HG02623 (cell line): ENCODE results near the gene EDEM2.
"Not testable (repeated sequence)": the region's sequence is repeated elsewhere in the genome, so short reads cannot be mapped to it uniquely, and the experiment has no call there.

Experiments
- ATAC-seq: cut with Tn5 transposase; IDR thresholded peaks from one replicate; pipeline ENCODE4 v1.9.1; 2021; ENCODE audit warnings: moderate library complexity; ENCODE audit not compliant: unreplicated experiment

Gene EDEM2

DNA sequence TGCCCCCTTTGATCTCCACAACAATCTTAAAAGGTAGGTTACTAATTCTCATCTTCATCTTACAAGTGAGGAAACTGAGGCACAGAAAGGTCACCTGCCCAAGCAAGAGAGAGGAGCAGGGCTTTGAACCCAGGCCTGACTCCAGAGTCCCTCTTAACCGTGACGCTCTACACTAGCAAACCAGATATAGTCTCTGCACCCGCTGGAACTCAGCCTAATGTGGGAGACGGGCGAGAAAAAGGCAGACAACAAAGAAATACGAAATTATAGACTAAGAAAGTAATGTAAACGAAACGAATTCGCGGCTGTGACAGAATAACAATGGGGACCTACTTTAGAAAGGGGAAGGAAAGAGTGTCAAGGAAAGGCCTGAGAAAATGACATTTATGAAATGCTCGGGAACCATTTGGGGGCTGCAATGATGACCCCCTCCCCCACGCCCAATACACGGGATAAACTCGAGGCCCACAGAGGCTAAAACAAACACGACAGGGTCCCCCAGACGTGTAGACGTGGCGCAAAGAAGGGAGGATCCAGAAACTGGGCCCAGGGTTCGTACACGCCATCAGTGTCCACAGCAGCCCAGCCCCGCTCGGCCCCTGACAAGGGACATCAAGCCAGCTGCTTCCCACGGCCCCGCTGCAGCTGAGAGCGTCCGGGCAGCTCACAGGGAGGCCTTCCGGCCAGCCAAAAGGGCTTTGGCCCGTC is 55.2 kb downstream of the EDEM2 start:
- ATAC-seq = peak; percentile 11

DNA sequence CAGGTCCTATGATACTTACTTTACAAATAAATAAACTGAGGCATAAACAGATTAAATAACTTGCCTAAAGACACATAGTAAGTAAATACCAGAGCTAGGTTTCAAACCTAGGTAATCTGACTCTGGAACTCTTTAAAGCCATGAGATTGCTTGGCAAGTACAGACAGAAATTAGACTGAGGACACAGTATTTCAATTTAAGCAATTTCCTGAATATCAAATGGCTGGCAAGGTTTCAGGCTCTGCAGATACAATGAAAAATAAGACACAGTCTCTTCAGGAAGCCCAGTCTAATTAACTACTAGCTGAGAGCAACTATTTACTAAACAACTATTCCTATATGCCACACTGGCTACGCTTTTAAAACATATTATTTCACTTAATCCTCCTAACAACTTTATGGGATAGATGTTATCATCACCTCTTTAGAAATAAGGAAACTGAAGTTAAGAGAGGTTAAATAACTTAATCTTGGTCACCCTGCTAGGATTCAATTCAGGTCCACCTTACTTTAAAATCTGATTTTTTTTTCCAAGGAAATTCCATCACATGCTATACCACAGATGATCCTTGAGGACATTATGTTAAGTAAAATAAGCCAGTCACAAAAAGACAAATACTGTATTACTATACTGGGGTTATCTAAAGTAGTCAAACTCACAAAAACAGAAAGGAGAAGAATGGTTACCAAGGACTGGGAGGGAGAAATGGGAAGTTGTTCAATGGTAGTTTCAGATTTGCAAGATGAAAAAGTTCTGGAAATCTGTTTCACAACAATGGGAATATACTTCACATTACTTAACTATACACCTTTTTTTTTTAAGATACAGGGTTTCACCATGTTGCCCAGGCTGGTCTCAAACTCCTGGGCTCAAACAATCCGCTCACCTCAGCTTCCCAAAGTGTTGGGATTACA is 58.6 kb downstream of the EDEM2 start:
- no peak for ATAC-seq

DNA sequence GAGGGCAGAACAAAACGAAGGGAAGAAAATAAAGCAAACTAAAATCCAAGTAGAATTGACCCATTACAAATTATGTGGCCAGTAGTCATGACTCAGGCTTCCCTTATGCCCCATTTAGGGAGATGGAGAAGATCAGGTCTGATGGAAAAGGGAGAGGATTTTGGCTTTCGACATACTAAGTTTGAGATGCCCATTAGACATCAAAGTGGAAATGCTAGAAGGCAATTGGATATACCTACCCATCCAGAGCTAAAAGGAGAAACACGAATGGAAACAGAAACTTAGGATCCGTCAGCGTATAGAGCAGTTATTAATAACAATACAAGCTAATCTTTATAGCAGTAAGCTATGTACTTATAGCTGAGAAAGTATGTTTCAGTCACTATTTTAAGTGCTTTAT is 59.3 kb downstream of the EDEM2 start:
- ATAC-seq = no peak

DNA sequence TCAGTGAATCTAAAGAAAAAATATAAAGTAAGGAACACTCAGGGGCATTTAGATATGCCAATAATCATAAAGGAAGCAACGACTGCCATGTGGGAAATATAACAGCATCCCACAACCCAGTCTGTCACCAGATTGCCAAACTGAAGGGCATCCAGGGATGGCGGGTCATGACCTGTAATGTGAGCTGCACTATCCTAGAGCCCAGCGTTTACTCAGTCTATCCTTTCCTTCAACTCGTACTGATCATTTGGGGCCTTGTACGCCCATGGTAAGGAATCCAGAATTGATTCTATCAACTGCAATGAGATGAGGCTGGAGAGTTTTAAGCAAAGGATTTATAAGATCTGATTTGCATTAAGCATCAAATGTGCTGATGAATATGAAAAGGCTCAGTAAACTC is 59.8 kb downstream of the EDEM2 start:
- ATAC-seq = no peak

DNA sequence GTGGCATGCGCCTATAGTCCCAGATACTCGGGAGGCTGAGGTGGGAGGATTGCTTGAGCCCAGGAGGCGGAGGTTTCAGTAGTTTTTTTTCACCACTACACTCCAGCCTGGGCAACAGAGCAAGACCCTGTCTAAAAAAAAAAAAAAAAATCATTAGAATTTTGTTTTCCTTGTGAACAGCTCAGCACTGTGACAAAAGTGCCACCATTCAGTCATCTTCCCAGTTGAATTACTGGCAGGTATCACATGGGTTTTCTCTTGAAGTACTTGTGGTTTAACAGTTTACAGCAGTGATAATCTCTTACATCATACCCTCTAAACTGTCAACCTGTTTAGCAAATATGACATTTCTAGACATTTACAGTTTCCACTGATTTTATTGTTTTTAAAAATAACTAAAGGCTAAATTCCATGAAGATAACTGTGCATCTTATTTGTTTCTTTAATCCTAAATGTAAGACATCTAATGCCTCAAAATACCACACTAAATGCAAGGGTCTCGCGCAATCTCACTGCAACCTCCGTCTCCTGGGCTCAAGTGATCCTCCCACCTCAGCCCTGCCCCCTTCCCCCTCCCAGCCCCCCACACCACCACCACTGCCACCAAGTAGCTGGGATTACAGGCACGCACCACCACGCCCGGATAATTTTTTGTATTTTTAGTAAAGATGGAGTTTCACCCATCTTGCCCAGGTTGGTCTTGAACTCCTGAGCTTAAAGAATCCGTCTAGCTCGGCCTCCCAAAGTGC is 61.5 kb downstream of the EDEM2 start:
- no peak for ATAC-seq

DNA sequence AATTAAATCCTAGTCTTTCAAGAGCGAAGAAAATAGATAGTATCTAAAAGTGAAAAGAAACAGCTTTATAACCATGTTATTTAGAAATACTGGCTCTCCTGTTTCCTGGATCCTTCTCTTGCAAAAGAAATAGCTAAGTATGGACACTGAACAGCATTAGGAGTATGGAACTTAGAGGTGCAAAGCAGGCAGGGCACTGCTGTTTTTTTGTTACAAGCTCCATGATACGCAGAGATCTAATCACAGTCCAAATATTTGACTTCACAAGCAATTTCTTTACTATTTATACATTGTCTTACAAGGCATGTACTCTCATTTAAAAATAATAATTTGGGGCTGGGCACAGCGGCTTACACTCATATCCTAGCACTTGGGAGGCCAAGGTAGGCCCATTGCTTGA is 62.1 kb downstream of the EDEM2 start:
- ATAC-seq = no peak

DNA sequence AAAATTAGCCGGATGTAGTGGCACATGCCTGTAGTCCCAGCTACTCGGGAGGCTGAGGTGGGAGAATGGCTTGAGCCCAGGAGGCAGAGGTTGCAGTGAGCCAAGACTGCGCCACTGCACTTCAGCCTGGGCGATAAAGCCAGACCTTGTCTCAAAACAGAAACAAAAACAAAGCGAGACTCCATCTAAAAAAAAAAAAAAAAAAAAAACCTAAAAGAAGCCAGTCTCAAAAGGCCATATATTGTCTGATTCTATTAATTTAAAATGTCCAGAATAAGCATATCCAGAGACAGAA is 66.8 kb downstream of the EDEM2 start:
- ATAC-seq = not testable (repeated sequence)

DNA sequence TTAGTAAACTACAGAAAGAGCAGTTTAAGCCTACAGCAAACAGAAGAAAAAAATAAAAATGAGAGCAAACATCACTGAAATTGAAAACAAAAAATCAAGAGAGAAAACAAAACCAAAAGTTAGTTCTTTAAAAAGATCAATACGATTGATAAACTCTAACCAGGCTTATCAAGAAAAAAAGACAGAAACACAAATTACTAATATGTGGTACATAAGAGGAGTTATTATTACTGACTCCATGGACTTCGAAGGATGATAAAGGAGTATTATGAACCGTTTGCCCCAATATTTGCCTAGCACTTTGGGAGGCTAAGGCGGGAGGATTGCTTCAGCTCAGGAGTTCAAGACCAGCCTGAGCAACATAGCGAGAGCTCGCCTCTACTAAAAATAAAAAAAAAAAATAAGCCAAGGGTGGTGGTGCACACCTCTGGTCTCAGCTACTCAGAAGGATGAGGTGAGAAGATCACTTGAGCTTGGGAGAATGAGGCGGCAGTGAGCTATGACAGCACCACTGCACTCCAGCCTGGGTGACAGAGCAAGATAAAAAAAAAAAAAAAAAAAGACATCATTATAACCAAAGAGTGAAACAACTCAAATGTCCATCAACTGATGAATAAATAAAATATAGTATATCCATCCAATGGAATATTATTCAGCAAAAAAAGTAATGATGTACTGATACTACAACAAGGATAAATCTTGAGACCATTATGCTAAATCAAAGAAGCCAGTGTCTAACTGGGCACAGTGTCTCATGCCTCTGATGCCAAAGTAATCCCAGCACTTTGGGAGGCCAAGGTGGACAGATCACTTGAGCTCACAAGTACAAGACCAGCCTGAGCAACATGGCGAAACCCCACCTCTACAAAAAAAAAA is 67.4 kb downstream of the EDEM2 start:
- ATAC-seq = no peak

DNA sequence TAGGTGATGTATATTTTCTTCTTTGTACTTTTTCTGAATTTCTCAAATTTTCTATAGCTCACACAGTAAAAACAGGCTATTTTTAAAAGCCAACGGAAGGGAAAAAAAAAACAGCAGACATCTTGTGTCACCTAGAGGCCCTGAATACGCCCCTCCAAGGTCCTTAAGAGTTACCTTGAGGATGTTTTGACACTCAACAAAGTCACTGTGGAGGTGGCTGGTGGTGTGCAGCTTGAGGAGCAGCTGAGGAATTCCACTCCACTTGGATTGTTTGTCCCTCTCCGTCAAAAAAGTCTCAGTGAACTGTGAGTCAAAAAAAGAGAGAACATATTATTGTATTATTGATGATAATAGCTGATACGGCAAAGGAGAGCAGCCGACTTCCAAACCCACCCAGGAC is 69.3 kb downstream of the EDEM2 start:
- ATAC-seq = no peak

DNA sequence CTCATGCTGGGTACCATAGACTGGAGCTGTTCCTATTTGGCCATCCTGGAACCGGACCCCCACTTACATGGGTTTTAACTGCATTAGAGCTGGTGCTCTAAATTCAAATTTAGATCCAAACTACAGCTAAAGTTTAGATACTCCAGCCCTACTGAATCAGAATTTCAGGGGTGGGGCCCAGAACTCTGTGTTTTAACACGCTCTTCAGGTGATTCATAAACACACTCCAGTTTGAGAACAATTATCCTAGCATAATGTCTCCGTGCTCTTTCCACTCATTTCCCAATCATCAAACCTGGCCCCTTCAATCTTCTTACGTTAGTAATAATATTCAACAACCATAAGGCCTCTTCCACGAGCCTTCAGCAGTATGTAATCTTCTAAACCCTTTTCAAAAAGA is 69.8 kb downstream of the EDEM2 start:
- no peak for ATAC-seq

DNA sequence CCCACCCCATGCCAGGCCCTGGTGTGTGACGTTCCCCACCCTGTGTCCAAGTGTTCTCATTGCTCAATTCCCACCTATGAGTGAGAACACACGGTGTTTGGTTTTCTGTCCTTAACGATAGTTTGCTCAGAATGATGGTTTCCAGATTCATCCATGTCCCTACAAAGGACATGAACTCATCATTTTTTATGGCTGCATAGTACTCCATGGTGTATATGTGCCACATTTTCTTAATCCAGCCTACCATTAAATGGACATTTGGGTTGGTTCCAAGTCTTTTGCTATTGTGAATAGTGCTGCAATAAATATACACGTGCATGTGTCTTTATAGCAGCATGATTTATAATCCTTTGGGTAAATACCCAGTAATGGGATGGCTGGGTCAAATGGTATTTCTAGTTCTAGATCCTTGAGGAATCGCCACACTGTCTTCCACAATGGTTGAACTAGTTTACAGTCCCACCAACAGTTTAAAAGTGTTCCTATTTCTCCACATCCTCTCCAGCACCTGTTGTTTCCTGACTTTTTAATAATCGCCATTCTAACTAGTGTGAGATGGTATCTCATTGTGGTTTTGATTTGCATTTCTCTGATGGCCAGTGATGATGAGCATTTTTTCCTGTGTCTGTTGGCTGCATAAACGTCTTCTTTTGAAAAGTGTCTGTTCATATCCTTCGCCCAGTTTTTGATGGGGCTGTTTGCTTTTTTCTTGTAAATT is 75.5 kb downstream of the EDEM2 start:
- ATAC-seq = not testable (repeated sequence)

DNA sequence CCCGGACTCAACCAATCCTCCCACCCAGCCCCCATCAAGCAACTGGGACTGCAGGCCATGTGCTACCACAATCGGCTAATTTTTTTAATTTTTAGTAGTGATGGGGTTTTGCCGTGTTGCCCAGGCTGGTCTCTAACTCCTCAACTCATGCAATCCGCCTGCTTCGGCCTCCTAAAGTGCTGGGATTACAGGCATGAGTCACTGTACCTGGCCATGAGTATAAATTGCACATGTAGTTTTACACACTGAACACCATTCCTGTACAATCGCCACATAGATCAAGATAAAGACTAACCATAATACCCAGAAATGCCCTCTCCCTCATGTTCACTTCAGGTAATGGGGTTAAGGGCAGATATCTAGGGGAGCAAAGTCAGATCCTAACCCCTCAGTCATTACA is 80.9 kb downstream of the EDEM2 start:
- no peak for ATAC-seq
